AG04450 (cell line): ENCODE data around the gene RIN2. TPM values are rescaled to one million over a fixed set of nuclear protein-coding genes. Genes with fewer than 3 reads are reported as not detected.

Experiments
- CTCF ChIA-PET: fragments of 300-600, 350-600 bp; formaldehyde crosslinking; extraction: SDS; loops from one replicate; lab custom pipeline; 2022; ENCODE audit warnings: antibody characterized with exemption, inconsistent platforms; lab: Charles Lee
- POLR2A ChIA-PET: fragments of 350-600 bp; formaldehyde crosslinking; extraction: SDS; loops from one replicate; lab custom pipeline; 2021; ENCODE audit warnings: antibody characterized with exemption, inconsistent platforms; lab: Yijun Ruan, JAX
- DNase-seq: peaks from one replicate; pipeline ENCODE4 v3.0.0-alpha.2; 2011; ENCODE audit warnings: low read depth, low spot score
- H3K27ac ChIP-seq: one replicate; pipeline ENCODE4 v1.5.1; 2012; ENCODE audit warnings: low read depth, low read length, control low read depth
- H3K27me3 ChIP-seq: one replicate; pipeline ENCODE4 v1.6.0; 2012; ENCODE audit warnings: low read length; ENCODE audit not compliant: control insufficient read depth, insufficient read depth
- H3K4me3 ChIP-seq: 2 replicates; pipeline ENCODE4 v1.5.1; 2011; ENCODE audit warnings: mild to moderate bottlenecking, low read depth, low read length, control low read depth
- H3K9me3 ChIP-seq: 2 replicates; pipeline ENCODE4 v1.5.1; 2012; ENCODE audit warnings: low read length; ENCODE audit not compliant: control insufficient read depth, insufficient read depth
- polyA plus RNA-seq: library from polyadenylated mRNA; depleted of rRNA; stranded (reverse); fragments of >200 nt; gene quantifications from 2 replicates; pipeline ENCODE4 v1.2.3, GENCODE V29; 2011
- TF ChIP-seq, protein P1 (sequence below): IDR thresholded peaks from 2 replicates; pipeline ENCODE4 v1.5.1; 2011; ENCODE audit warnings: low read depth, low read length, control low read depth, inconsistent platforms

RIN2 gene
- polyA plus RNA-seq, 1 experiment, result 56.0 TPM

DNA sequence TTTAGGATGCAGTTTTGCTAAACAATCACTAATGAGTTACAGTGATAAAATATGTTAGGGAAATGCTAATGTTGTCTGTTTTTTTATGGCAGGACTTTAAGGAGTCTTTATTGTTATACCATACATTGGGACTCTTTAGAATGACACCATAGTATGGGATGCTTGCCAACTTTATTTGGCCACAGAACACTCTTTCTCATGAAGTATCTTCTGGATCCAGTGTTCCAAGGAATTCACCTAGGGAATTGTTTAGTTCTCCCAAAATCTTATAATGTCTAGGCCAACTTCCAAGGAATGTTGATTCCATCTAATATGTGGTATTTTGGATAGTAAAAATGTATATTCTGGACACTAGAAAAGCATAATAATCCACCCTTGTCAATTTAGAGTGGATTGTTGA is 3.3 kb downstream of the RIN2 start:
- TF ChIP-seq, protein P1, sequence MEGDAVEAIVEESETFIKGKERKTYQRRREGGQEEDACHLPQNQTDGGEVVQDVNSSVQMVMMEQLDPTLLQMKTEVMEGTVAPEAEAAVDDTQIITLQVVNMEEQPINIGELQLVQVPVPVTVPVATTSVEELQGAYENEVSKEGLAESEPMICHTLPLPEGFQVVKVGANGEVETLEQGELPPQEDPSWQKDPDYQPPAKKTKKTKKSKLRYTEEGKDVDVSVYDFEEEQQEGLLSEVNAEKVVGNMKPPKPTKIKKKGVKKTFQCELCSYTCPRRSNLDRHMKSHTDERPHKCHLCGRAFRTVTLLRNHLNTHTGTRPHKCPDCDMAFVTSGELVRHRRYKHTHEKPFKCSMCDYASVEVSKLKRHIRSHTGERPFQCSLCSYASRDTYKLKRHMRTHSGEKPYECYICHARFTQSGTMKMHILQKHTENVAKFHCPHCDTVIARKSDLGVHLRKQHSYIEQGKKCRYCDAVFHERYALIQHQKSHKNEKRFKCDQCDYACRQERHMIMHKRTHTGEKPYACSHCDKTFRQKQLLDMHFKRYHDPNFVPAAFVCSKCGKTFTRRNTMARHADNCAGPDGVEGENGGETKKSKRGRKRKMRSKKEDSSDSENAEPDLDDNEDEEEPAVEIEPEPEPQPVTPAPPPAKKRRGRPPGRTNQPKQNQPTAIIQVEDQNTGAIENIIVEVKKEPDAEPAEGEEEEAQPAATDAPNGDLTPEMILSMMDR, result no peak
- Histone ChIP-seq H3K4me3 (no peak overlapping the region), H3K27ac (no peak overlapping the region), H3K9me3 (peaks cover 3% of the 10 kb centered on the region; the same call in 1 of the 2 replicates), H3K27me3 (no peaks in the 10 kb centered on the region)
- POLR2A ChIA-PET, result no interaction called here
- CTCF ChIA-PET, result no interaction called here
- DNase-seq, result no peak

DNA sequence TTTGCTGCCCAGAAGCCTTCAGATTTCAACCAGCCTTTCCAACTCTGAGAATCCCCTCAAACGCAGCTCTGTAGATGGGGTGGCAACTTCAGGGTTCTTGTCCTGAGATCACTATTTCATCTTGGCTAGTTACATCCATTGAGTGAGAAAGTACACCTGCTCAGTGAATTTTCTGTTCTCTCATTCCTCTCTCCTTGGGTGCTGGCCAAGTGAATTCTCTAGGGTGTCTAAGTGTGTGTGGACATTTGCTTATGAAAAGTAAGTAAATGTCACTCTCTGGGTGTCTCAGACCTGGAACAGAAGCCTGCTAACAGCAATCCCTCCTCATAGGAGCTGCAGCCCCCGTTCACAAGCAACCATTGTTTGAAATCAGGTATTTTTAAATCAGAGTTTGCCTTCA is 3.8 kb downstream of the RIN2 start:
- H3K4me3 ChIP-seq, result no peak overlapping the region
- CTCF ChIA-PET, result no interaction called here
- POLR2A ChIA-PET, result no interaction called here
- H3K9me3 ChIP-seq, result peaks cover 3% of the 10 kb centered on the region; the same call in 1 of the 2 replicates
- no peak for DNase-seq
- no peaks in the 10 kb centered on the region for H3K27me3 ChIP-seq
- TF ChIP-seq, protein P1, result no peak
- no peak overlapping the region for H3K27ac ChIP-seq

DNA sequence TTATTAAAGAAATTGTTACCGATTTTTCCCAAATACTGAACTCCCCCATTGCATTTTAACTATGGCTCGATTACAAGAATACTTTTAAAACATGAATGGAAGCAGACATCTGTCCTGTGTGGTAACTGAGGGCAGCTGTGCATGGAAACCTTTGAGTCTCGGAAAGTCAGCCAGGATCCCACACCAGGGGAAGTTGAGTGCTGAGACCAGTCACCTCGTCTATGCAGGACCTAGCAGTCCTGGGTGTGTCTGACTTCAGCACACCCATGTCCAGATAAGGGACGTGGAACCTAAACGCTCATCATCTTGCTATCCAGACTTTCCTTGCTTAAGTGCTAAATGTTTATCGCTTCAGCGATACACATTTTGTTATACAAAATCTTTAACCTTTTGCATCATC is 6.1 kb downstream of the RIN2 start:
- H3K9me3 ChIP-seq, result no peaks in the 10 kb centered on the region
- ChIA-PET CTCF (interaction anchor here (0.7 kb wide), 1 partner anchor 63 kb away, joined by 3 read pairs; no protein-coding TSS in a partner anchor), POLR2A (no interaction called here)
- no peak overlapping the region for H3K27ac ChIP-seq
- no peak overlapping the region for H3K4me3 ChIP-seq
- DNase-seq, result no peak
- TF ChIP-seq, protein P1, result no peak
- H3K27me3 ChIP-seq, result no peaks in the 10 kb centered on the region

DNA sequence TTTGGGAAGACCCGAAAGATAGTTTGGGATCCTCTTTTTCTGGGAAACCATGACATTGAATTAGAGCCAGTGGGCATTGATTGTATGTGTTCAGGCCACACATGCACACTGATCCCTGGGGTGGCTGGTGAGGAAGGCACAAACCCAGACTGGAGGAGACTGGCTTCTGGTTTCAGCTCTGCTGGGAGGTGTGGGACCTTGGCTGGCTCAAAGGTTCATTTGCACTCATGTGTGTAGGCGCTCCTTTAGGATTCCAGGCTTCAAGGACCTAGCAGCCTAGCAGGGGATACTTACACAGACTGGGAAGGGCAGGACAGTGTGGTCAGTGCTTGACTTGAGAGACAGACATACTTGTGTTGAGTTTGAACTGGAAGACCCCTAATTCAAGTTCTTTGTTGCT is 7.2 kb downstream of the RIN2 start:
- Histone ChIP-seq H3K9me3 (no peaks in the 10 kb centered on the region), H3K27ac (no peak overlapping the region), H3K27me3 (no peaks in the 10 kb centered on the region), H3K4me3 (no peak overlapping the region)
- no peak for DNase-seq
- ChIA-PET POLR2A (no interaction called here), CTCF (no interaction called here)
- TF ChIP-seq, protein P1, result no peak

DNA sequence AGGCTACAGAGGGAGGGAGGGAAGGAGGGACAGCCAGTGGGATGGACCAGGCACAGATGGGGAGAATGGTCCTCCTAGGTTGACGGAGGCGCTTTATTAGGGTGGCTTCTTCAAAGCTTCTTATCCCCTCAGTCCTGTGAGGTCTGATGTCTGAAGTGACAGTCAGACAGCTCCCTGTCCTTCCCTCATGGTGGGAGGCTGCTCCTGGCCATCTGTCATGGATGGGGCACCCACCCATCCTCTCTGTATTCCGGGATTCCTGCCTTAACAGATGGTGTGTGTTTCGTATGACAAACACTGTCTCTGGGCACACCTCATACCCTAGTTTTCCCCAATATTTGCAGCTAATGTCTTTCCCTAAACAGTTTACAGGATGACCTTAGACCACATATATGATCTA is 7.9 kb downstream of the RIN2 start:
- Histone ChIP-seq H3K9me3 (no peaks in the 10 kb centered on the region), H3K27me3 (no peaks in the 10 kb centered on the region), H3K27ac (no peak overlapping the region), H3K4me3 (no peak overlapping the region)
- TF ChIP-seq, protein P1, result no peak
- ChIA-PET CTCF (interaction anchor here (1.2 kb wide), 1 partner anchor 20 kb away, joined by 3 read pairs; no protein-coding TSS in a partner anchor), POLR2A (no interaction called here)
- DNase-seq, result no peak
